Measurements from ENCODE around the gene MLLT10.
A peak's percentile ranks its signal among the peaks of the same experiment; 100 is the strongest.

Gene MLLT10

GRCh38 chr10:21501731-21502347, 32.2 kb upstream of the MLLT10 start:
- no peak for DNase-seq

- no peak for DNase-seq
Observed at GRCh38 chr10:21502348-21502740, 31.7 kb upstream of the MLLT10 start.

GRCh38 chr10:21503542-21503941, 30.5 kb upstream of the MLLT10 start:
- no peak for DNase-seq

- no peak for DNase-seq
Observed at GRCh38 chr10:21505711-21506278, 28.2 kb upstream of the MLLT10 start.

- DNase-seq: no peak
Observed at GRCh38 chr10:21506351-21506750, 27.7 kb upstream of the MLLT10 start.

GRCh38 chr10:21507150-21507549, 26.9 kb upstream of the MLLT10 start:
- no peak for DNase-seq

- no peak for DNase-seq
Observed at GRCh38 chr10:21508706-21509331, 25.2 kb upstream of the MLLT10 start.

GRCh38 chr10:21509341-21510240, 24.4 kb upstream of the MLLT10 start:
- DNase-seq: no peak

GRCh38 chr10:21510241-21511094, 23.6 kb upstream of the MLLT10 start:
- no peak for DNase-seq

- no peak for DNase-seq
Observed at GRCh38 chr10:21511095-21511570, 22.9 kb upstream of the MLLT10 start.

GRCh38 chr10:21511946-21512572, 22.0 kb upstream of the MLLT10 start:
- no peak for DNase-seq

- DNase-seq: no peak
Observed at GRCh38 chr10:21512573-21513404, 21.2 kb upstream of the MLLT10 start.

GRCh38 chr10:21513405-21513788, 20.6 kb upstream of the MLLT10 start:
- DNase-seq: no peak

- no peak for DNase-seq
Observed at GRCh38 chr10:21514129-21514817, 19.8 kb upstream of the MLLT10 start.

GRCh38 chr10:21514818-21515351, 19.1 kb upstream of the MLLT10 start:
- no peak for DNase-seq

GRCh38 chr10:21515361-21516241, 18.4 kb upstream of the MLLT10 start:
- DNase-seq: no peak

- DNase-seq: peak in 1 of 2 donors; percentile 41
Observed at GRCh38 chr10:21516242-21517131, 17.5 kb upstream of the MLLT10 start.
